NCI-H146 (cell line): Measurements from ENCODE around the gene LRMDA.
"Not testable (repeated sequence)": the region's sequence is repeated elsewhere in the genome, so short reads cannot be mapped to it uniquely, and the experiment has no call there.

Source experiments
- DNase-seq: peaks from one replicate; lab custom pipeline; 2025; lab: John Stamatoyannopoulos, UW

The LRMDA gene

DNA sequence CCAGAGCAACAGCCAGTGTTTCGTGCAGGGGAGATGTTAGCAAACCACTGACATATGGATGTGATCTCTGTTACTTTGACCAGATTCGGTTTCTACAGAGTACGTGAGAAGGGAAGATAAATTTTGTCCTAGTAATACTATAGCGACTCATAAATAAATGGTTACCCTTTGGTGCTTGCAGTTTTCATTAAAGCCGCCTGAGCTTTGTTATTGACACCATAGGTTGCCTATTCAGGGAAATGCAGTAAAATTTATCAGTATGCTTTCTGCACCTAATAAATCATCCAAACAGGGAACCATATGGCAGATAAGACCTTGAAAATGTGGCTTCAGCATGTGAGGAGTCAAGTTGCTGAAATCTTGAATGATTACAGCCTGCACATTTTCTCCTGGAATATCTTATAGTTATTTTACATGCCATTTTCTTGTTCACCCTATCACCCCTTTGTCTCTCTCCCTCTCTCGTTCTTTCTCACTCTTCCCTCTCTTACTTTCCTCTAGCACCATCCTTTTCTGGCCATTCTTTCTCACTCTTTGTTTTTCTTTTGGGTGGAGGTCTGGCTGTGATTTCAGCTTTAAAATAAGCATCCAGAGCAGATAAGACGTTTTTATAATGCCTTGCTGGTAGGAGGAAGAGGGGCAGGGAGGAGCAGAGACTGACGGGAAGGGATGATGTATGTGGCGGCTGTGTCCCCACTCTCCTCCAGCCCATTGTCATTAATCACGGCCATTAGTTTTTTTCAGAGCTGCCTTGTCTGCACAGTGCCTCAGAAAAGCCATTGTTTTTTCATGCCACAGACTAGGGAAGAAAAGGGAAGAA lies 182.5 kb downstream of the LRMDA start:
- peak; percentile 54 for DNase-seq

DNA sequence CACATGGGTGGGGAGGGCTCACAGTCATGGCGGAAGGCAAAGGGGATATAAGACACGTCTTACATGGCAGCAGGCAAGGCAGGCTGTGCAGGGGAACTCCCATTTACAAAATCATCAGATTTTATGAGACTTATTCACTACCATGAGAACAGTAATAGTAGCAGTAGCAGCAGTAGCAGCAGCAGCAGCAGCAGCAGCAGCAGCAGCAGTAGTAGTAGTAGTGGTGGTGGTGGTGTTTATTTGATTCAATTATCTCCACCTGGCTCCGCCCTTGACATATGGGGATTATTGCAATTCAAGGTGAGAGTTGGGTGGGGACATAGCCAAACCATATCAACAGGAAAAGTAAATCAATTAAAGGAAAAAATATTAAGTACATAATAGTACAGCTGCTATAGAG lies 184.7 kb downstream of the LRMDA start:
- DNase-seq: no peak

GRCh38 chr10:75616874-75617478 lies 185.6 kb downstream of the LRMDA start:
- DNase-seq: no peak

DNA sequence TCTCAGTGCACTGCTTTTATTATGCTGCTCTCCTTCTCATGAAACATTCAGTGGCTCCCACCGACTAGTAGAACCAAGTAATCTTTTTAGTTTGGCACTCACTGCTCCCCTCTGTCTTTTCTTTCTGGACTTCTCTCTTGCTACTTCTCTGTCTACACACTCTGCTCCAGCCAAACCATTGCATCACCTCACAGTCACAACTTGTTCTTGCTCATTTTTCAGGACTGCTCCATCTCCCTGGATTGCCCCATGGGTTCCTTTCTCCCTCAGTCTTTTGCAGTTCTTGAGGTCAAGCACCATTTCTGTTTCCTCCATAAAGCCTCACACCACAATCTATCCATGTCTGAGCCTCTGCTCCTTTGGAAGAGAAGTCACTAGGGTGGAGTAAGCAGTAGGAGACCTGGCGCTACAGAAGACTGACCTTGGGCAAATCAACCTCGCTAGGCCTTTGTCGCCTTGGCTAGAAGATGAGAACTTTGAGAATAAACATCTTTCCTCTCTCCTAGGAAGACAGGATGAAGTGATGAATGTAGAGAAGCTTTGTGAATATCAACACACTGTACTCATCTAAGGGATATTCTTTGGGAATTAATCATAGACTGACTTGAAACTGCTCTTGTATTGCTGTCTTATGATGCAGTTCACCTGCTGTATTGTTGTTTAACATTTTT lies 186.2 kb downstream of the LRMDA start:
- DNase-seq: no peak

GRCh38 chr10:75619635-75620034 lies 188.2 kb downstream of the LRMDA start:
- DNase-seq: no peak

GRCh38 chr10:75620356-75620755 lies 188.9 kb downstream of the LRMDA start:
- DNase-seq: no peak

DNA sequence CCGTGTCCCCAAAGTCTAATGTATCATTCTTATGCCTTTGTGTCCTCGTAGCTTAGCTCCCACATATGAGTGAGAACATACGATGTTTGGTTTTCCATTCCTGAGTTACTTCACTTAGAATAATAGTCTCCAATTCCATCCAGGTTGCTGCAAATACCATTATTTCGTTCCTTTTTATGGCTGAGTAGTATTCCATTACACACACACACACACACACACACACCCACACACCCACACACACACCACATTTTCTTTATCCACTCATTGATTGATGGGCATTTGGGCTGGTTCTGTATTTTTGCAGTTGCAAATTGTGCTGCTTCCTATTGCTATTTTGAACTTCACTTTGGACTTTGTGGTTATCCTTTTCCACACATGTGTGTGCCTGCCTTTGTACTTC lies 189.6 kb downstream of the LRMDA start:
- DNase-seq: not testable (repeated sequence)

DNA sequence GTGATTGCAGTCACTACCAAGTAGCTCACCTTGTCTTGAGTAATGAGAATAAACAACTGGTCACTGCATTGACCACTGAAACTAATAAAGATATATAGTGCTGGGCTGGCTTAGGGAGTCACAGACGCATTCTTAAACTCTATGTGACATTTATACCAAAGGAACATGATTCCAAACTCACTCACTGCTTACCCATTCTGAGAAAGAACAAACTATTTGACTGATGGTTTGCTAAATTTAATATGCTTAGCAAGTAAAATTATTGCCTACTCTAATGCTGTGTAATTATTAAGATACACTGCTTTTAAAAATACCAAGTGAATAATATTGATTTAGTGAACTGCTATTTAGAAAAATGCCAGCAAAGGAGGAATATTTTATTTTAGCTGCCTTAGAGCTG lies 191.1 kb downstream of the LRMDA start:
- DNase-seq: no peak

- peak; percentile 42 for DNase-seq
Measured at GRCh38 chr10:75623310-75624093, 192.1 kb downstream of the LRMDA start.

DNA sequence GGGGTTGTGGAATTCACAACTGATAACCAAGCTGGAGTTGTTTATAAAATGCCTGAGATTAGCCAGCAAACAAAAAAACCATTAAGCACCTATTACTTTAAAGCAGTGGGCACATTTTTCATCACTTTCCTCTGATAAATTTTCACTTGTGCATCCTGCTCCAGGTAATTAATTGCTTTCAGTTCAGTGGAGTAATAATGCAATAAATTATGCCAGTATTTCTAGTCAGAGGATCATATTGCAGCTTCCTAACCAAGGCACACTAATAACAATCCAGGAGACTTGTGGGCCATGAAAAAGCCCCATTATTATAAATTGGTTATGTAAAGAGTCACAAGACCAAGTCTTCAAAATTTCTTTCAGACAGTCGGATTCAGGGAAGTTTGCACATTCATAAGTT lies 193.2 kb downstream of the LRMDA start:
- no peak for DNase-seq

DNA sequence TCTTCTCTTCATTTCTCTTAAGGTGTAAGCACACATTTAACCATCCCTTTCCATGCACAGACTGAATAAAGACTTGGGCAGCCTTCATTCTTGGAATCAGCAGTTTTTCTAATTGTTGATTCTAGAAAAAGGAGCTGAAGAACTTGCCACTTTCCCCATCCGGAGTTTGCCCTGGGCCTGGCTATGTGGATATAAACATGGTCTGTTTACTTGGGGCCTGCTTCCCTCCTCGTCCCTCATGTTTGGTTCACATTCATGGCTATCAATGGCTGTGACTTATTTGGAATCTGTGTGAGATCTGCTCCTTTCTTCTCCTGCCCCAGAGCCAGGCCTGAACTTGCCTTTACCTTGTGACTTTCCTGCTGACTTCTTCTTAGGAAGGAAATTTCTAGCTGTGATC lies 199.3 kb downstream of the LRMDA start:
- no peak for DNase-seq

- DNase-seq: no peak
Measured at GRCh38 chr10:75632805-75633462, 201.5 kb downstream of the LRMDA start.

DNA sequence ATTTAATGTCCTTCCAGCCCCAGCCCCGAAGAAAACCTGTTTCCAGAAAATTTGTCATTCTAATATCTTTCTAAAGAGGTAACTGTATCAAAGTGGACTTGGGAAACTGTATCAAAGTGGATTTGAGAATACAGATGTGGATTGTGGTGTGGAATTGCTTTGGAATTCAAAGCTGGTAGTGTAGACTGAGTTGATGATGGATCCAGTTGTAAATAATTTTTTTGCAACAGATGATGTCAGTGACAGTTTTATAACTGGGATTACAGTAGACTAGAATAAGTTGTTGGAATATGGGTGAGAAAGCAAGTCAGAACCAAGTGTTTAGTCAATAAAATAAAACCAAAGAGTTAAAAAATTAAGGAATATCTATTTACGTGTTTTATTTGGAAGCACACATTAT lies 202.1 kb downstream of the LRMDA start:
- DNase-seq: no peak

- no peak for DNase-seq
Measured at GRCh38 chr10:75634947-75635346, 203.5 kb downstream of the LRMDA start.

- no peak for DNase-seq
Measured at GRCh38 chr10:75638752-75639151, 207.3 kb downstream of the LRMDA start.

DNA sequence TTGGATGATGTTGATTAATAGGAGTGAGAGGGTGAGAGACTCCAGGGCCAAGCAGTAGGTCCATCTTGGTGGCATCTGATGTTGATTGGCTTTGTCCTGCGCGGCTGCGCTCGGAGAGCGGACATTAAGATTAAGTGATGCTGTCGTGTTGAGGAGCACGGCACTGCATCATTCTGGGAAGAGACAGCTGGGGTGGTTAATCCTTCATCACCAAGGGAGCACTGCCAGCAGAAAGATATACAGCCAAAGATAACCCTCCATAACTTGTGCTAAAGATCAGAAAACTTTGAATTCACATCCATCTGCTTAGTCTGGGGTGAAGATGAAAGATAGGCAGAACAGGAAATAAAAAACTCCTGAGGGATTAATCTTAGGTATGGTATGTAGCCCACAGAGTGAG lies 208.3 kb downstream of the LRMDA start:
- DNase-seq: no peak

DNA sequence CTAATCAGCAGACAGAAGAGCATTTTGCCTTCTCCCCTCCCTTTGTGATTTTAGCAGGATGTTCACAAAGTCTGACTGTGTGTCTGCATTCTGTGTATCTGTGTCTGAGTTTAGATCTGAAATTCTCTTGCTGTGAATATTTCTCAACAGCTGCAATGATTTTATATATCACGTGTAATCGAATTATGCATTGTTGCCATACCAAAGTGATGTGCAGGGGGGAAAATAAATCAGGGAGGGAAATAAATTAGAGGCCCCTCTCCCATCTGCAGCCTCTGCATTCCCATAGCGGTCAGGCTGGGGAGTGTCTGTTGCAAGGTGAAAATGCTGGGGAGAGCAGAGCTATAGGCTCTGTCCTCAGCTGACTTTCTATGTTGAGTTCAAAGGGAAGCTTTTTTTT lies 209.0 kb downstream of the LRMDA start:
- no peak for DNase-seq

DNA sequence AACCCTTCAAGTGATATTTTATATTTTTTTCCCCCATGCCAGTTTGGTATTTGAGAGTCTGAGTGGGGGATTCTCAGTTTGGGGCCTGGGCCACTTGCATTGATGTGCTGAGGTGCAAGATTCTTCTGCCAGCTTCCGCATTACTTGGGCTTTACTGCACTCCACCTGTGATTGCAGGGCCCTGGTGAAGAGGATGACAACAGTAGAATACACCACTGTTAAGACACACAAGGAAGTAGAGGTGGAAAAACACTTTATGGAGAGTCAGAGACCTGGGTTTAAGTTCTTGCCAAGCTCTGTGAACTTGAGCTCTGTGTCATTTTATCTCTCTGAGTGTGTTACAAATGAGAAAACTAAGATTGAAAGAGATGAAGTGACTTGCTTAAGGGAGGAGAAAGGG lies 209.4 kb downstream of the LRMDA start:
- no peak for DNase-seq

- no peak for DNase-seq
Measured at GRCh38 chr10:75643405-75643804, 212.0 kb downstream of the LRMDA start.

GRCh38 chr10:75643944-75644692 lies 212.7 kb downstream of the LRMDA start:
- DNase-seq: peak; percentile 5

DNA sequence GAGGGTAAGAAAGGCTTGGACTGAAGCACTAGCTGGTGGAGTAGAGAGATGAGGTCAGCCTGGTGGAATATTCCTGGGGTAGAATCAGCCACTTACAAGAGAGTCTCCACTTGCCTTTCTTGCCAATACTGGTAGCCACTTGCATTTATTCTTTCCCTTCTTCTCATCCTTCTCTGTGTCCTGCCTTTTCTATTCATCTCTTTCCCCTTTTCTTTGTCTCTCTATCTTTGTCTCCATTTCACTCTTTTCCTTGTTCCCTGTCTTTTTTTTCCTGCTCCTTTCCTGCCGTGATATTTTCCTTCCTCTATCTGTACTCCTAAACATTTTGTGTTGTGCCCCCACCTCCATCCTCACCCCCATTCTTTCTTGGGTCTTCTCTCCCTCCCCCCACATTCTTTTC lies 214.3 kb downstream of the LRMDA start:
- DNase-seq: no peak
